Measurements from ENCODE around the gene ACAP3. TPM values are rescaled to one million over a fixed set of nuclear protein-coding genes. Genes with fewer than 3 reads are reported as not detected.

ACAP3 gene
- total and polyA plus RNA-seq, 4 donors, result 18.7 to 62.8 (median 37.8) TPM

DNA sequence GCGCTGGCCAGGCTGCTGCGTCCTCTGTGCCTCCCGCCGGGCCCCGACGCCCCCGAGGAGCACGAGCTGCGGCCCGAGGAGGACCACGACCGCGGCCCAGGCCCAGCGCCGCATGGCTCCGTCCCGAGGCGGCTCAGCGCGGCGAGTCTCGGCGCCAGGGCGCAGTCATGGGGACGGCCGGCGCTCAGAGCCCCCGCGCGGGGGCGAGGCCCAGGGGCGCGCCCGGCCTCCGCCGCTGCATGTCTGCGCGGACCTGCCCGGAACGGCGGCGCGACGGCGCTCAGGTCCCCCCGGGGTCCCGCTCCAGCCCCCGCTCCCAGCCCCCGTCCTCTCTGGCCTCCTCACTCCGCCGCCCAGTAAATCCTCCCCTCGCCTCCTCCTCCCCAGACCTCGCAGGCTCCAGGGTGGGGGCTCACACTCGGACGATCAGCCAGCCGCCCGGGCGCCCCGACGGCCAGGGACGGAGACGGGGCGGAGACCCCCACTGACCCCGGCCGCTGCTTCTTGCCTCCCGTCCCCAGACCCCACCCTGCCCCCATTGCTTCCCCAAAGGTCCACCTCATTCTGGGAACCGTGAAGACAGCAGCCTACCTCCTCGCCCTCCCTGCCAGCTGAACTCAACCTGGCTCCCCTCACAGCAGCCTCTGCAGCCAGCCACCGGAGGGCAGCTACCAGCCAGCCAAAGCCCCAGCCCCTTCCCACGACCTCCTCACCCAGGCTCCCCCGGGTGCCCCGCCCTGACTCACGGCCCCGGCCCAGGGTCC lies 61.0 kb downstream of the ACAP3 start, which contains the start of gene C1QTNF12:
Gene C1QTNF12 (minus strand): TSS at position 146 of the 764 bp plus-strand sequence. CDS start 32 bp downstream, at position 114.
- H3K36me3 ChIP-seq (ENCODE audit: control insufficient read depth in 4 of 4, insufficient read depth in 4 of 4, low read length in 4 of 4), result no peaks in the 10 kb centered on the region
- H3K9ac ChIP-seq (ENCODE audit: insufficient read depth in 1 of 2, low read length in 2 of 2), result no peak within 1 kb of the TSS
- peaks cover 0 to 7% (median 0%) of the 10 kb centered on the region in 4 donors for H3K9me3 ChIP-seq (ENCODE audit: control insufficient read depth in 4 of 4, insufficient read depth in 3 of 4, low read length in 3 of 4)
- WGBS, 2 donors, result 4 to 5% methylated on average over 52 to 74 of the region's 74 CpGs
- H3K27ac ChIP-seq (ENCODE audit: low read depth in 1 of 2, low read length in 1 of 2), result no peak within 1 kb of the TSS
- TF ChIP-seq, protein P1, sequence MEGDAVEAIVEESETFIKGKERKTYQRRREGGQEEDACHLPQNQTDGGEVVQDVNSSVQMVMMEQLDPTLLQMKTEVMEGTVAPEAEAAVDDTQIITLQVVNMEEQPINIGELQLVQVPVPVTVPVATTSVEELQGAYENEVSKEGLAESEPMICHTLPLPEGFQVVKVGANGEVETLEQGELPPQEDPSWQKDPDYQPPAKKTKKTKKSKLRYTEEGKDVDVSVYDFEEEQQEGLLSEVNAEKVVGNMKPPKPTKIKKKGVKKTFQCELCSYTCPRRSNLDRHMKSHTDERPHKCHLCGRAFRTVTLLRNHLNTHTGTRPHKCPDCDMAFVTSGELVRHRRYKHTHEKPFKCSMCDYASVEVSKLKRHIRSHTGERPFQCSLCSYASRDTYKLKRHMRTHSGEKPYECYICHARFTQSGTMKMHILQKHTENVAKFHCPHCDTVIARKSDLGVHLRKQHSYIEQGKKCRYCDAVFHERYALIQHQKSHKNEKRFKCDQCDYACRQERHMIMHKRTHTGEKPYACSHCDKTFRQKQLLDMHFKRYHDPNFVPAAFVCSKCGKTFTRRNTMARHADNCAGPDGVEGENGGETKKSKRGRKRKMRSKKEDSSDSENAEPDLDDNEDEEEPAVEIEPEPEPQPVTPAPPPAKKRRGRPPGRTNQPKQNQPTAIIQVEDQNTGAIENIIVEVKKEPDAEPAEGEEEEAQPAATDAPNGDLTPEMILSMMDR (IDR thresholded peaks at IDR 0.05; ENCODE audit: control extremely low read depth, extremely low read depth), result no peak
- H3K27me3 ChIP-seq (ENCODE audit: control insufficient read depth in 3 of 3, insufficient read depth in 3 of 3, low read length in 2 of 3), result peaks cover 6 to 27% (median 19%) of the 10 kb centered on the region in 3 donors
- H3K4me3 ChIP-seq, result no peak within 1 kb of the TSS
- ATAC-seq (ENCODE audit: insufficient read depth, low FRiP score), result no peak
- H3K4me1 ChIP-seq (ENCODE audit: control insufficient read depth in 5 of 5, insufficient read depth in 5 of 5, low read length in 5 of 5), result peaks cover 0 to 5% (median 0%) of the 10 kb centered on the region in 5 donors
- no peak for DNase-seq

DNA sequence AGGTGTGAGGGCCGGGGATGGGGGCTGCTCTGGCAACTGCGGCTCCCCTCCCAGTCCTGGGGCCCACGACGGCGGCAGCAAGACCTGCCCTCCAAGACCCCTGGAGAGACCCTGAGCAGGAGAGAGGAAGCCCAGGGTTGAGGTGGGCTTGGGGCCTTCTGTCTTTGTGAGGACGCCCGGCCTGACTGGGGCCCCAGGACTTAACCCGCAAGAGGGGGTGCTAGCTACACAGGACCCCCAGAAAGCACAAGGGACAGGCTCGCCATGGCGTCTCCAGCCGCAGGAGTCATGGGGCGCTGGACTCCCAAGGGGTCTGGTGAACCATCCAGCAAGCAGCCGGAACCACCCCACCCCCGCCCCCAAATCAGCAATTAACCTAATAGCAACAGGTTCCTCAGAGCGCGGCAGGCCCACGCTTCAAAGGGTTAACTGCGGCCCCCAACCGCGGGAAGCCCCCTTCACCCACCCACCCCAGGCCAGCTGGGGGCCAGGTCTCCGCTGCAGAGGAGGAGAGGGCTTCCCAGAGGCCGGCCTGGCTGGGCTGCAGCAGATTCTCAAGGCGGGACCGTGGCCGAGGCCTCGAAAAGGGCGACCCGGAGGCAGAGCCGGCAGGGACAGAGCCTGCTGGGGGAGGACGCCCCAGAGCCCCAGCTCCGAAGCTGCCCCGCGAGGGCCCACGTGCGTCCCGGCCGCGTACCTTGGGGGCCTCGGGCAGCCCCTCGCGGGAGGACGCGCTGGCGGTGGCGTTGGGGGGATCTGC lies 61.7 kb downstream of the ACAP3 start:
- WGBS, 2 donors, result 36 to 40% methylated on average over 32 to 45 of the region's 45 CpGs
- no peak overlapping the region for H3K27ac ChIP-seq (ENCODE audit: low read depth in 1 of 2, low read length in 1 of 2)
- H3K9ac ChIP-seq (ENCODE audit: insufficient read depth in 1 of 2, low read length in 2 of 2), result no peak overlapping the region
- peaks cover 0 to 5% (median 0%) of the 10 kb centered on the region in 5 donors for H3K4me1 ChIP-seq (ENCODE audit: control insufficient read depth in 5 of 5, insufficient read depth in 5 of 5, low read length in 5 of 5)
- peaks cover 6 to 27% (median 19%) of the 10 kb centered on the region in 3 donors for H3K27me3 ChIP-seq (ENCODE audit: control insufficient read depth in 3 of 3, insufficient read depth in 3 of 3, low read length in 2 of 3)
- H3K4me3 ChIP-seq, result no peak overlapping the region
- H3K36me3 ChIP-seq (ENCODE audit: control insufficient read depth in 4 of 4, insufficient read depth in 4 of 4, low read length in 4 of 4), result no peaks in the 10 kb centered on the region
- peaks cover 0 to 7% (median 0%) of the 10 kb centered on the region in 4 donors for H3K9me3 ChIP-seq (ENCODE audit: control insufficient read depth in 4 of 4, insufficient read depth in 3 of 4, low read length in 3 of 4)
- TF ChIP-seq, protein P1 (IDR thresholded peaks at IDR 0.05; ENCODE audit: control extremely low read depth, extremely low read depth), result no peak
- DNase-seq (no peak), ATAC-seq (ENCODE audit: insufficient read depth, low FRiP score) (no peak)

DNA sequence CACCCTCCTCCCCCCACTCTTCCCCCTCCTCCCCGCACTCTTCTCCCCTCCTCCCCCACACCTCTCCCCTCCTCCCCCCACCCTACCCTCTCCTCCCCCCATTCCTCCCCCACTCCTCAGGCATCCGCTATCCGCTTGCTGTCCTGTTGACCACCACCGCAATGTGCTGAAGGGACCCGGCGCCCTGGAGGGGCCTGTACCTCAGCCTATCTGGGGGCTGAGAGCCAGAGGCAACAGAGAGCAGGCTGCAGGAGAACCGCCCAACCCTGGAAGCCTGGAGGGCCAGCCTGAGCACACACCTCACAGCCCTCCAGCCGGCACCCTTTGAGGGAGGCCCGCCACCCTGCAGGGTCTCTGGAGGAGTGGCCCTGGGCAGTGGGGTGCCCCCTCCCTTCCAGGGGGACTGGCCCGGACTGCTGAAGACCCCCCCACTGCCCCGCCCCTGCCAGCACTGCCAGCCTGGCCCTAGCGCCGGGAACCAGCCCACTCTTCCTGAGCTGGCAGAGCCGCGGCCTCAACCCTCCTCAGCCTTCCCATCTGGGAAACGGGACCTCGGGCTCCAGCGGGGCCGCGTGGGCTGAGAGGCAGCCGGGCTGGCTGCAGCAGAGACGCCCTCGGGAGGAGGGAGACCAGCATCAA lies 62.4 kb downstream of the ACAP3 start:
- Histone ChIP-seq H3K9ac (ENCODE audit: insufficient read depth in 1 of 2, low read length in 2 of 2) (no peak overlapping the region), H3K4me1 (ENCODE audit: control insufficient read depth in 5 of 5, insufficient read depth in 5 of 5, low read length in 5 of 5) (peaks cover 0 to 5% (median 0%) of the 10 kb centered on the region in 5 donors), H3K27me3 (ENCODE audit: control insufficient read depth in 3 of 3, insufficient read depth in 3 of 3, low read length in 2 of 3) (peaks cover 6 to 27% (median 19%) of the 10 kb centered on the region in 3 donors), H3K27ac (ENCODE audit: low read depth in 1 of 2, low read length in 1 of 2) (no peak overlapping the region), H3K4me3 (no peak overlapping the region), H3K9me3 (ENCODE audit: control insufficient read depth in 4 of 4, insufficient read depth in 3 of 4, low read length in 3 of 4) (peaks cover 0 to 7% (median 0%) of the 10 kb centered on the region in 4 donors), H3K36me3 (ENCODE audit: control insufficient read depth in 4 of 4, insufficient read depth in 4 of 4, low read length in 4 of 4) (no peaks in the 10 kb centered on the region)
- TF ChIP-seq, protein P1 (IDR thresholded peaks at IDR 0.05; ENCODE audit: control extremely low read depth, extremely low read depth), result no peak
- 69 to 77% methylated on average over 18 to 23 of the region's 23 CpGs for WGBS, 2 donors
- ATAC-seq (ENCODE audit: insufficient read depth, low FRiP score) (no peak), DNase-seq (no peak)

Measured in lung (tissue), 12 donors.